Fibroblast of lung (primary cell): Measurements from ENCODE around the gene WDR7. TPM values are rescaled to one million over a fixed set of nuclear protein-coding genes. Genes with fewer than 3 reads are reported as not detected.

Experiments
- DNase-seq, 2 donors: peaks; one replicate each; pipeline versions ENCODE4 v3.0.0 to v3.0.0-alpha.2; 2010; ENCODE audit warnings: low read depth in 2 of 2
- H2AFZ ChIP-seq: 2 replicates; pipeline ENCODE4 v1.5.1; 2012; ENCODE audit warnings: low read length, control low read depth, inconsistent platforms
- H3K27ac ChIP-seq: 2 replicates; pipeline ENCODE4 v1.5.1; 2011; ENCODE audit warnings: low read length, control low read depth; ENCODE audit not compliant: insufficient read depth
- H3K27me3 ChIP-seq: 2 replicates; pipeline ENCODE4 v1.5.1; 2011; ENCODE audit warnings: mild to moderate bottlenecking, low read length; ENCODE audit not compliant: control insufficient read depth, insufficient read depth
- H3K36me3 ChIP-seq: 2 replicates; pipeline ENCODE4 v1.5.1; 2011; ENCODE audit warnings: low read length; ENCODE audit not compliant: control insufficient read depth, insufficient read depth
- H3K4me1 ChIP-seq: 2 replicates; pipeline ENCODE4 v1.5.1; 2011; ENCODE audit warnings: low read length; ENCODE audit not compliant: control insufficient read depth, insufficient read depth; ENCODE audit errors: extremely low read depth
- H3K4me2 ChIP-seq: 2 replicates; pipeline ENCODE4 v1.5.1; 2011; ENCODE audit warnings: low read length, control low read depth; ENCODE audit not compliant: insufficient read depth; ENCODE audit errors: extremely low read depth
- H3K4me3 ChIP-seq, 4 experiments: fragments of 200-600 bp in 1 of 4; sonication (generic) in 1 of 4; replicated peaks in 1 of 4; 2 replicates each; pipeline ENCODE4 v1.5.1; 2011 to 2016; ENCODE audit warnings: low read length in 4 of 4, low read depth in 3 of 4, mild to moderate bottlenecking in 3 of 4, control low read depth in 2 of 4, inconsistent platforms in 1 of 4, mixed read lengths in 1 of 4; ENCODE audit not compliant: insufficient read depth in 1 of 4; ENCODE audit errors: control extremely low read depth in 1 of 4
- H3K79me2 ChIP-seq: 2 replicates; pipeline ENCODE4 v1.5.1; 2012; ENCODE audit warnings: mild to moderate bottlenecking, low read length, inconsistent platforms; ENCODE audit not compliant: control insufficient read depth, insufficient read depth
- H3K9ac ChIP-seq: 2 replicates; pipeline ENCODE4 v1.5.1; 2011; ENCODE audit warnings: mild to moderate bottlenecking, low read length, control low read depth; ENCODE audit not compliant: insufficient read depth
- H3K9me3 ChIP-seq: 2 replicates; pipeline ENCODE4 v1.5.1; 2012; ENCODE audit warnings: low read depth, low read length; ENCODE audit not compliant: control insufficient read depth, insufficient read depth
- H4K20me1 ChIP-seq: 2 replicates; pipeline ENCODE4 v1.5.1; 2011; ENCODE audit warnings: low read length; ENCODE audit not compliant: control insufficient read depth, insufficient read depth; ENCODE audit errors: extremely low read depth
- CTCF ChIP-seq, 2 donors: IDR thresholded peaks in 1 of 2; conservative IDR thresholded peaks in 1 of 2; 1 replicate in 1 of 2; 2 replicates in 1 of 2; pipeline ENCODE4 v1.5.1; 2011 to 2012; ENCODE audit warnings: low read length in 2 of 2, control low read depth in 1 of 2, inconsistent platforms in 1 of 2, low read depth in 1 of 2, mild to moderate bottlenecking in 1 of 2
- EZH2 ChIP-seq: IDR thresholded peaks from 2 replicates; pipeline ENCODE4 v1.5.1; 2012; ENCODE audit warnings: low read length, control low read depth, mild to moderate bottlenecking; ENCODE audit errors: missing control alignments
- polyA plus RNA-seq, 2 donors: library from polyadenylated mRNA; depleted of rRNA in 1 of 2; stranded (reverse) in 1 of 2; unstranded in 1 of 2; fragments of >200 nt; gene quantifications; 2 replicates each; pipeline ENCODE4 v1.2.1, GENCODE V29; 2011 to 2012; ENCODE audit warnings: missing spikeins in 1 of 2
- total RNA-seq: library from RNA; depleted of rRNA; stranded (reverse); fragments of >200 nt; gene quantifications from 2 replicates; pipeline ENCODE4 v1.2.1, GENCODE V29; 2014

WDR7 gene
- total and polyA plus RNA-seq, 2 donors (not counting 1 experiment from before 2014, with no cell fraction given), result 7.2 to 27.2 TPM

- Histone ChIP-seq H3K36me3 (no peaks in the 10 kb centered on the region), H4K20me1 (no peaks in the 10 kb centered on the region), H3K79me2 (no peaks in the 10 kb centered on the region), H3K27me3 (no peaks in the 10 kb centered on the region), H3K4me2 (no peak overlapping the region), H3K4me1 (no peaks in the 10 kb centered on the region), H3K9me3 (no peaks in the 10 kb centered on the region), H3K27ac (no peak overlapping the region), H3K9ac (no peak overlapping the region), H2AFZ (no peak overlapping the region), H3K4me3 (no peak overlapping the region)
- TF ChIP-seq EZH2 (no peak), CTCF (conservative IDR thresholded peaks at IDR 0.05 in 1 of 2, IDR thresholded peaks at IDR 0.05 in 1 of 2; ENCODE audit: low read depth in 1 of 2, low read length in 2 of 2) (no peak)
- DNase-seq, result no peak
Observed at GRCh38 chr18:56738184-56738583, 87.0 kb downstream of the WDR7 start.

- no peak for DNase-seq
- no peaks in the 10 kb centered on the region for H3K9me3 ChIP-seq
- H2AFZ ChIP-seq, result no peak overlapping the region
- no peak overlapping the region for H3K9ac ChIP-seq
- no peak for TF ChIP-seq EZH2
- TF ChIP-seq CTCF (conservative IDR thresholded peaks at IDR 0.05 in 1 of 2, IDR thresholded peaks at IDR 0.05 in 1 of 2; ENCODE audit: low read depth in 1 of 2, low read length in 2 of 2), result no peak
- H3K36me3 ChIP-seq, result no peaks in the 10 kb centered on the region
- no peak overlapping the region for H3K27ac ChIP-seq
- no peaks in the 10 kb centered on the region for H3K79me2 ChIP-seq
- no peak overlapping the region for H3K4me2 ChIP-seq
- no peaks in the 10 kb centered on the region for H3K27me3 ChIP-seq
- no peak overlapping the region for H3K4me3 ChIP-seq
- H3K4me1 ChIP-seq, result no peaks in the 10 kb centered on the region
- H4K20me1 ChIP-seq, result no peaks in the 10 kb centered on the region
Observed at GRCh38 chr18:56739731-56740130, 88.6 kb downstream of the WDR7 start.

DNA sequence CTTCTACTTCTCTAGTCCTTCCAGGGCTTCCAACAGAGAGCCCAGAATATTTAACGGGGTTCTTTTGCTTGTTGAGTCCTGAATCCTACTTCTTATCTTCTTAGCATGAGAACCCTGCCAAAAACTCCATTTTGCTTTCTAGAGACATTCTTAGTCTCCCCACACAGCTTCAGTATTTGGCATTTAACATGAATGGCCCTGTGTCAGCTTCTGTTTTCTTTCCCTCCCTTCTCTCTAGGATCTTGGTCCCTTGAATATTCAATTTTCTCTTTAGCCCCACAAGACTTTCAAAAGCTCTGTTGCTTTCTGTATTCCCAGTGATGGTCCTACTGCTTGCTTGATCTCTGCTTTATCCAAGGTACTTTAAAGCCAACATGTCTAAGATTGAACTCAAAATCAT is 89.5 kb downstream of the WDR7 start:
- Histone ChIP-seq H3K79me2 (no peaks in the 10 kb centered on the region), H3K36me3 (no peaks in the 10 kb centered on the region), H3K9me3 (no peaks in the 10 kb centered on the region), H3K4me2 (no peak overlapping the region), H4K20me1 (no peaks in the 10 kb centered on the region), H3K9ac (no peak overlapping the region), H2AFZ (no peak overlapping the region), H3K27ac (no peak overlapping the region), H3K4me1 (no peaks in the 10 kb centered on the region), H3K4me3 (no peak overlapping the region), H3K27me3 (no peaks in the 10 kb centered on the region)
- DNase-seq, result peak in 1 of 2 donors; percentile 1
- TF ChIP-seq CTCF (conservative IDR thresholded peaks at IDR 0.05 in 1 of 2, IDR thresholded peaks at IDR 0.05 in 1 of 2; ENCODE audit: low read depth in 1 of 2, low read length in 2 of 2) (no peak), EZH2 (no peak)
